GM23338 (cell line): ENCODE data around the gene OR4C15. TPM values are rescaled to one million over a fixed set of nuclear protein-coding genes. Genes with fewer than 3 reads are reported as not detected.

ENCODE experiments used
- ATAC-seq: fragments of 200-7000 bp; cut with Tn5 transposase; 3 replicates; pipeline ENCODE4 v1.9.1; 2020
- DNase-seq: peaks from one replicate; pipeline ENCODE4 v3.0.0-alpha.2; 2015; ENCODE audit warnings: low spot score
- H2AFZ ChIP-seq: fragments of 200-600 bp; sonication (generic); 2 replicates; pipeline ENCODE4 v1.8.0; 2016; ENCODE audit warnings: antibody characterized with exemption, mild to moderate bottlenecking, moderate library complexity
- H3F3A ChIP-seq: fragments of 200-600 bp; sonication (generic); replicated peaks from 2 replicates; pipeline ENCODE4 v1.8.0; 2017; ENCODE audit warnings: antibody characterized with exemption, mixed run types, low read depth
- H3K27ac ChIP-seq: fragments of 200-600 bp; sonication (generic); 2 replicates; pipeline ENCODE4 v1.6.1; 2016; ENCODE audit warnings: low read depth
- H3K27me3 ChIP-seq: fragments of 200-600 bp; sonication (generic); 2 replicates; pipeline ENCODE4 v1.8.0; 2016; ENCODE audit warnings: mild to moderate bottlenecking, mixed run types, moderate library complexity; ENCODE audit not compliant: insufficient read depth
- H3K36me3 ChIP-seq: fragments of 200-600 bp; sonication (generic); 2 replicates; pipeline ENCODE4 v1.8.0; 2016; ENCODE audit warnings: mild to moderate bottlenecking; ENCODE audit not compliant: insufficient read depth
- H3K4me1 ChIP-seq: fragments of 200-600 bp; sonication (generic); 2 replicates; pipeline ENCODE4 v1.8.0; 2016; ENCODE audit warnings: mild to moderate bottlenecking, moderate library complexity; ENCODE audit not compliant: insufficient read depth
- H3K4me2 ChIP-seq: fragments of 200-600 bp; sonication (generic); 2 replicates; pipeline ENCODE4 v1.7.1; 2017; ENCODE audit warnings: mixed run types
- H3K4me3 ChIP-seq: fragments of 200-600 bp; sonication (generic); 2 replicates; pipeline ENCODE4 v1.6.1; 2016; ENCODE audit warnings: mixed run types
- H3K79me2 ChIP-seq: fragments of 200-600 bp; sonication (generic); replicated peaks from 2 replicates; pipeline ENCODE4 v1.8.0; 2017; ENCODE audit warnings: mild to moderate bottlenecking; ENCODE audit not compliant: insufficient read depth
- H3K9me2 ChIP-seq: fragments of 200-600 bp; sonication (generic); 2 replicates; pipeline ENCODE4 v1.8.0; 2017; ENCODE audit not compliant: insufficient read depth
- H4K20me1 ChIP-seq: fragments of 200-600 bp; sonication (generic); replicated peaks from 2 replicates; pipeline ENCODE4 v1.8.0; 2017; ENCODE audit warnings: mild to moderate bottlenecking; ENCODE audit not compliant: insufficient read depth
- H3K27ac Mint-ChIP-seq: 2 replicates; pipeline ENCODE4 v1.8.0; 2020; ENCODE audit warnings: inconsistent platforms, mild to moderate bottlenecking, moderate library complexity, mixed read lengths
- H3K27me3 Mint-ChIP-seq: 3 replicates; pipeline ENCODE4 v1.8.0; 2022; ENCODE audit warnings: low read depth, mild to moderate bottlenecking, moderate library complexity, mixed read lengths, inconsistent platforms; ENCODE audit not compliant: insufficient read depth, poor library complexity
- H3K36me3 Mint-ChIP-seq: 3 replicates; pipeline ENCODE4 v1.8.0; 2021; ENCODE audit warnings: low read depth, mild to moderate bottlenecking, inconsistent platforms, moderate library complexity, mixed read lengths
- H3K4me1 Mint-ChIP-seq: 3 replicates; pipeline ENCODE4 v1.8.0; 2020; ENCODE audit warnings: mild to moderate bottlenecking, inconsistent platforms, mixed read lengths
- H3K4me3 Mint-ChIP-seq: 3 replicates; pipeline ENCODE4 v1.8.0; 2021; ENCODE audit warnings: moderate library complexity, mild to moderate bottlenecking, inconsistent platforms, mixed read lengths
- H3K9me3 Mint-ChIP-seq: 3 replicates; pipeline ENCODE4 v1.8.0; 2020; ENCODE audit warnings: moderate library complexity, mild to moderate bottlenecking, inconsistent platforms, mixed read lengths
- CREB1 ChIP-seq: fragments of 250-450 bp; sonication (Bioruptor Pico); IDR thresholded peaks from 2 replicates; pipeline ENCODE4 v1.5.0; 2020; ENCODE audit warnings: low read depth, mild to moderate bottlenecking, moderate library complexity
- EZH2 ChIP-seq: fragments of 200-600 bp; sonication (generic); IDR thresholded peaks from one replicate; pipeline ENCODE4 v1.8.0; 2017; ENCODE audit warnings: antibody characterized with exemption, mild to moderate bottlenecking, low read depth; ENCODE audit not compliant: unreplicated experiment
- JUNB ChIP-seq: IDR thresholded peaks from one replicate; pipeline ENCODE4 v1.6.1; 2016; ENCODE audit warnings: antibody characterized with exemption; ENCODE audit not compliant: unreplicated experiment
- NANOG ChIP-seq: IDR thresholded peaks from 2 replicates; pipeline ENCODE4 v1.6.1; 2016; ENCODE audit warnings: antibody characterized with exemption, borderline replicate concordance
- POLR2AphosphoS5 ChIP-seq: IDR thresholded peaks from 2 replicates; pipeline ENCODE4 v1.6.1; 2016; ENCODE audit warnings: antibody characterized with exemption, low read depth
- STAT1 ChIP-seq: IDR thresholded peaks from one replicate; pipeline ENCODE4 v1.6.1; 2016; ENCODE audit warnings: antibody characterized with exemption; ENCODE audit not compliant: unreplicated experiment
- ZNF114 ChIP-seq: fragments of 250-450 bp; sonication (Bioruptor Pico); IDR thresholded peaks from 2 replicates; pipeline ENCODE4 v1.5.0; 2020; ENCODE audit warnings: mild to moderate bottlenecking, moderate library complexity
- ZNF331 ChIP-seq: fragments of 250-450 bp; sonication (Bioruptor Pico); IDR thresholded peaks from 2 replicates; pipeline ENCODE4 v1.5.0; 2020; ENCODE audit warnings: low read depth, mild to moderate bottlenecking, moderate library complexity
- long read RNA-seq: library from polyadenylated mRNA; unstranded; transcript quantifications from one replicate; pipeline ENCODE4 v2.0.0, GENCODE V29; 2020; ENCODE audit not compliant: unreplicated experiment
- polyA plus RNA-seq: library from polyadenylated mRNA; unstranded; fragments of >200 nt; fragmentation: Nextera tagmentation; extraction: Ambion mirVana; gene quantifications from 2 replicates; pipeline ENCODE4 v1.2.1, GENCODE V29; 2016
- total RNA-seq: library from RNA; depleted of rRNA; stranded (reverse); fragments of >200 nt; shearing (Covaris generic); gene quantifications from 2 replicates; pipeline ENCODE4 v1.2.3, GENCODE V29; 2014; rRNA removed
- TF ChIP-seq, protein P1 (sequence below): IDR thresholded peaks from 2 replicates; pipeline ENCODE4 v1.6.1; 2016; ENCODE audit warnings: antibody characterized with exemption
- TF ChIP-seq, protein P2 (sequence below), 2 experiments: fragments of 200-600 bp in 1 of 2; sonication (generic) in 1 of 2; conservative IDR thresholded peaks; 2 replicates each; pipeline versions ENCODE4 v1.5.1 to v1.6.1; 2016 to 2017; ENCODE audit warnings: antibody characterized with exemption in 2 of 2, low read depth in 2 of 2, mild to moderate bottlenecking in 2 of 2, moderate library complexity in 1 of 2
- TF ChIP-seq, protein P3 (sequence below): fragments of 250-450 bp; sonication (Bioruptor Pico); IDR thresholded peaks from 2 replicates; pipeline ENCODE4 v1.5.0; 2020; ENCODE audit warnings: mild to moderate bottlenecking, moderate library complexity

Gene OR4C15
- total RNA-seq: not detected in 2 replicates
- not detected in 2 replicates for polyA plus RNA-seq
- long read RNA-seq: 0 reads

DNA sequence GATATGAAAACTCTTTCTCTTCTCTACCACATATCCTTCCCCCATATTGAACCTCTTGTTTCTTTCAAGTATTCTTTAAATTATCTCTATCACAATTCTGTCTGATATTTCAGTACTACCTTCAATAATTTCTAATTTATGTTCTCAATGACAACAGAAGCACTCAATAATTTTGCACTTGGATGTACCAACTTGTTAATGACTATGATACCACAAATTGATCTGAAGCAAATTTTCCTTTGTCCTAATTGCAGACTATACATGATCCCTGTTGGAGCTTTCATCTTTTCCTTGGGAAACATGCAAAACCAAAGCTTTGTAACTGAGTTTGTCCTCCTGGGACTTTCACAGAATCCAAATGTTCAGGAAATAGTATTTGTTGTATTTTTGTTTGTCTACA, at the start of gene OR4C15:
TSS of gene OR4C15 (plus strand) at position 301 of the 400 bp plus-strand sequence. CDS start at position 301, 0 bp downstream.
- Mint-ChIP-seq H3K27ac (no peak within 1 kb of the TSS), H3K4me3 (no peak within 1 kb of the TSS), H3K27me3 (peaks cover 2% of the 10 kb centered on the region), H3K4me1 (no peaks in the 10 kb centered on the region), H3K9me3 (peaks cover 21% of the 10 kb centered on the region), H3K36me3 (peaks cover 48% of the 10 kb centered on the region)
- H3K79me2 ChIP-seq: no peaks in the 10 kb centered on the region
- peaks cover 3% of the 10 kb centered on the region; the same call in 1 of the 2 replicates for H3K36me3 ChIP-seq
- no peaks in the 10 kb centered on the region for H4K20me1 ChIP-seq
- DNase-seq (no peak), ATAC-seq (no peak)
- no peaks in the 10 kb centered on the region for H3F3A ChIP-seq
- H2AFZ ChIP-seq: no peak within 1 kb of the TSS
- no peak within 1 kb of the TSS for H3K4me3 ChIP-seq
- H3K9me2 ChIP-seq: no peaks in the 10 kb centered on the region
- no peak within 1 kb of the TSS for H3K4me2 ChIP-seq
- TF ChIP-seq EZH2: no peak
- TF ChIP-seq STAT1: no peak
- no peaks in the 10 kb centered on the region for H3K4me1 ChIP-seq
- H3K27ac ChIP-seq: no peak within 1 kb of the TSS
- no peaks in the 10 kb centered on the region for H3K27me3 ChIP-seq

DNA sequence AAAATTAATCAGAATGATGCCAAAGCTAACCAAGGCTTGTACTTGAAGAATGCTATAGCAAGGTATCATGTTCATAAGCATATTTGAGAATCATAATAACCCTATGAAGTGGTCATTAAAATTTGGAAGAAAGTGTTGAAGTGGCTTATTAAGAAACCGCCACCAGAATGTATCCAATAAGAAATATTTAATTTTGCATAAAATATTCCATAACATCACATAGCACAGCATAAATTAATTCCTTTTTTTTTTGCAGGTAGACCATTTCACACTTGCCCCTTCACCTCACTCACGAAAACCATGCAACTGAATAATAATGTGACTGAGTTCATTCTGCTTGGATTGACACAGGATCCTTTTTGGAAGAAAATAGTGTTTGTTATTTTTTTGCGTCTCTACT, 17.6 kb downstream of the OR4C15 start, which contains the start of gene OR4C16:
TSS of gene OR4C16 (plus strand) at position 301 of the 400 bp plus-strand sequence. CDS start at position 301, 0 bp downstream.
- H3K4me3 Mint-ChIP-seq: no peak within 1 kb of the TSS
- no peak within 1 kb of the TSS for H3K4me3 ChIP-seq
- H2AFZ ChIP-seq: no peak within 1 kb of the TSS
- no peak for DNase-seq
- H3K4me1 Mint-ChIP-seq: no peaks in the 10 kb centered on the region
- H3K36me3 Mint-ChIP-seq: peaks cover 14% of the 10 kb centered on the region
- no peaks in the 10 kb centered on the region for H3K27me3 ChIP-seq
- no peak for ATAC-seq
- no peaks in the 10 kb centered on the region for H3K79me2 ChIP-seq
- peaks cover 2% of the 10 kb centered on the region for H3K27me3 Mint-ChIP-seq
- H3K4me1 ChIP-seq: no peaks in the 10 kb centered on the region
- H3K9me2 ChIP-seq: no peaks in the 10 kb centered on the region
- H3K36me3 ChIP-seq: peaks cover 8% of the 10 kb centered on the region; the same call in 1 of the 2 replicates
- no peak within 1 kb of the TSS for H3K4me2 ChIP-seq
- H3K9me3 Mint-ChIP-seq: peaks cover 88% of the 10 kb centered on the region
- H3K27ac Mint-ChIP-seq: no peak within 1 kb of the TSS
- no peaks in the 10 kb centered on the region for H3F3A ChIP-seq
- H4K20me1 ChIP-seq: no peaks in the 10 kb centered on the region
- no peak within 1 kb of the TSS for H3K27ac ChIP-seq
- TF ChIP-seq JUNB (no peak), ZNF114 (CRISPR knock-in tag) (no peak), STAT1 (no peak), NANOG (no peak), EZH2 (no peak), CREB1 (CRISPR knock-in tag) (no peak), ZNF331 (no peak), POLR2AphosphoS5 (no peak)
- TF ChIP-seq, protein P1, sequence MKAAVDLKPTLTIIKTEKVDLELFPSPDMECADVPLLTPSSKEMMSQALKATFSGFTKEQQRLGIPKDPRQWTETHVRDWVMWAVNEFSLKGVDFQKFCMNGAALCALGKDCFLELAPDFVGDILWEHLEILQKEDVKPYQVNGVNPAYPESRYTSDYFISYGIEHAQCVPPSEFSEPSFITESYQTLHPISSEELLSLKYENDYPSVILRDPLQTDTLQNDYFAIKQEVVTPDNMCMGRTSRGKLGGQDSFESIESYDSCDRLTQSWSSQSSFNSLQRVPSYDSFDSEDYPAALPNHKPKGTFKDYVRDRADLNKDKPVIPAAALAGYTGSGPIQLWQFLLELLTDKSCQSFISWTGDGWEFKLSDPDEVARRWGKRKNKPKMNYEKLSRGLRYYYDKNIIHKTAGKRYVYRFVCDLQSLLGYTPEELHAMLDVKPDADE: no peak
- TF ChIP-seq, protein P2, sequence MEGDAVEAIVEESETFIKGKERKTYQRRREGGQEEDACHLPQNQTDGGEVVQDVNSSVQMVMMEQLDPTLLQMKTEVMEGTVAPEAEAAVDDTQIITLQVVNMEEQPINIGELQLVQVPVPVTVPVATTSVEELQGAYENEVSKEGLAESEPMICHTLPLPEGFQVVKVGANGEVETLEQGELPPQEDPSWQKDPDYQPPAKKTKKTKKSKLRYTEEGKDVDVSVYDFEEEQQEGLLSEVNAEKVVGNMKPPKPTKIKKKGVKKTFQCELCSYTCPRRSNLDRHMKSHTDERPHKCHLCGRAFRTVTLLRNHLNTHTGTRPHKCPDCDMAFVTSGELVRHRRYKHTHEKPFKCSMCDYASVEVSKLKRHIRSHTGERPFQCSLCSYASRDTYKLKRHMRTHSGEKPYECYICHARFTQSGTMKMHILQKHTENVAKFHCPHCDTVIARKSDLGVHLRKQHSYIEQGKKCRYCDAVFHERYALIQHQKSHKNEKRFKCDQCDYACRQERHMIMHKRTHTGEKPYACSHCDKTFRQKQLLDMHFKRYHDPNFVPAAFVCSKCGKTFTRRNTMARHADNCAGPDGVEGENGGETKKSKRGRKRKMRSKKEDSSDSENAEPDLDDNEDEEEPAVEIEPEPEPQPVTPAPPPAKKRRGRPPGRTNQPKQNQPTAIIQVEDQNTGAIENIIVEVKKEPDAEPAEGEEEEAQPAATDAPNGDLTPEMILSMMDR (conservative IDR thresholded peaks at IDR 0.05; ENCODE audit: low read depth in 2 of 2): no peak
- TF ChIP-seq, protein P3, sequence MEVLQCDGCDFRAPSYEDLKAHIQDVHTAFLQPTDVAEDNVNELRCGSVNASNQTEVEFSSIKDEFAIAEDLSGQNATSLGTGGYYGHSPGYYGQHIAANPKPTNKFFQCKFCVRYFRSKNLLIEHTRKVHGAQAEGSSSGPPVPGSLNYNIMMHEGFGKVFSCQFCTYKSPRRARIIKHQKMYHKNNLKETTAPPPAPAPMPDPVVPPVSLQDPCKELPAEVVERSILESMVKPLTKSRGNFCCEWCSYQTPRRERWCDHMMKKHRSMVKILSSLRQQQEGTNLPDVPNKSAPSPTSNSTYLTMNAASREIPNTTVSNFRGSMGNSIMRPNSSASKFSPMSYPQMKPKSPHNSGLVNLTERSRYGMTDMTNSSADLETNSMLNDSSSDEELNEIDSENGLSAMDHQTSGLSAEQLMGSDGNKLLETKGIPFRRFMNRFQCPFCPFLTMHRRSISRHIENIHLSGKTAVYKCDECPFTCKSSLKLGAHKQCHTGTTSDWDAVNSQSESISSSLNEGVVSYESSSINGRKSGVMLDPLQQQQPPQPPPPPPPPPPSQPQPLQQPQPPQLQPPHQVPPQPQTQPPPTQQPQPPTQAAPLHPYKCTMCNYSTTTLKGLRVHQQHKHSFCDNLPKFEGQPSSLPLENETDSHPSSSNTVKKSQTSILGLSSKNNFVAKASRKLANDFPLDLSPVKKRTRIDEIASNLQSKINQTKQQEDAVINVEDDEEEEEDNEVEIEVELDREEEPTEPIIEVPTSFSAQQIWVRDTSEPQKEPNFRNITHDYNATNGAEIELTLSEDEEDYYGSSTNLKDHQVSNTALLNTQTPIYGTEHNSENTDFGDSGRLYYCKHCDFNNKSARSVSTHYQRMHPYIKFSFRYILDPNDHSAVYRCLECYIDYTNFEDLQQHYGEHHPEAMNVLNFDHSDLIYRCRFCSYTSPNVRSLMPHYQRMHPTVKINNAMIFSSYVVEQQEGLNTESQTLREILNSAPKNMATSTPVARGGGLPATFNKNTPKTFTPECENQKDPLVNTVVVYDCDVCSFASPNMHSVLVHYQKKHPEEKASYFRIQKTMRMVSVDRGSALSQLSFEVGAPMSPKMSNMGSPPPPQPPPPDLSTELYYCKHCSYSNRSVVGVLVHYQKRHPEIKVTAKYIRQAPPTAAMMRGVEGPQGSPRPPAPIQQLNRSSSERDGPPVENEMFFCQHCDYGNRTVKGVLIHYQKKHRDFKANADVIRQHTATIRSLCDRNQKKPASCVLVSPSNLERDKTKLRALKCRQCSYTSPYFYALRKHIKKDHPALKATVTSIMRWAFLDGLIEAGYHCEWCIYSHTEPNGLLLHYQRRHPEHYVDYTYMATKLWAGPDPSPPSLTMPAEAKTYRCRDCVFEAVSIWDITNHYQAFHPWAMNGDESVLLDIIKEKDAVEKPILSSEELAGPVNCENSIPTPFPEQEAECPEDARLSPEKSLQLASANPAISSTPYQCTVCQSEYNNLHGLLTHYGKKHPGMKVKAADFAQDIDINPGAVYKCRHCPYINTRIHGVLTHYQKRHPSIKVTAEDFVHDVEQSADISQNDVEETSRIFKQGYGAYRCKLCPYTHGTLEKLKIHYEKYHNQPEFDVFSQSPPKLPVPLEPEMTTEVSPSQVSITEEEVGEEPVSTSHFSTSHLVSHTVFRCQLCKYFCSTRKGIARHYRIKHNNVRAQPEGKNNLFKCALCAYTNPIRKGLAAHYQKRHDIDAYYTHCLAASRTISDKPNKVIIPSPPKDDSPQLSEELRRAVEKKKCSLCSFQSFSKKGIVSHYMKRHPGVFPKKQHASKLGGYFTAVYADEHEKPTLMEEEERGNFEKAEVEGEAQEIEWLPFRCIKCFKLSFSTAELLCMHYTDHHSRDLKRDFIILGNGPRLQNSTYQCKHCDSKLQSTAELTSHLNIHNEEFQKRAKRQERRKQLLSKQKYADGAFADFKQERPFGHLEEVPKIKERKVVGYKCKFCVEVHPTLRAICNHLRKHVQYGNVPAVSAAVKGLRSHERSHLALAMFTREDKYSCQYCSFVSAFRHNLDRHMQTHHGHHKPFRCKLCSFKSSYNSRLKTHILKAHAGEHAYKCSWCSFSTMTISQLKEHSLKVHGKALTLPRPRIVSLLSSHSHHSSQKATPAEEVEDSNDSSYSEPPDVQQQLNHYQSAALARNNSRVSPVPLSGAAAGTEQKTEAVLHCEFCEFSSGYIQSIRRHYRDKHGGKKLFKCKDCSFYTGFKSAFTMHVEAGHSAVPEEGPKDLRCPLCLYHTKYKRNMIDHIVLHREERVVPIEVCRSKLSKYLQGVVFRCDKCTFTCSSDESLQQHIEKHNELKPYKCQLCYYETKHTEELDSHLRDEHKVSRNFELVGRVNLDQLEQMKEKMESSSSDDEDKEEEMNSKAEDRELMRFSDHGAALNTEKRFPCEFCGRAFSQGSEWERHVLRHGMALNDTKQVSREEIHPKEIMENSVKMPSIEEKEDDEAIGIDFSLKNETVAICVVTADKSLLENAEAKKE (CRISPR knock-in tag): no peak
